ENCODE measurements around the gene TRAPPC10.
"Not testable (repeated sequence)": the region's sequence is repeated elsewhere in the genome, so short reads cannot be mapped to it uniquely, and the experiment has no call there.

- not testable (repeated sequence) for TF ChIP-seq CTCF (IDR thresholded peaks at IDR 0.05 in 2 of 3, conservative IDR thresholded peaks at IDR 0.05 in 1 of 3; ENCODE audit: insufficient read depth in 2 of 3, low read depth in 1 of 3, low read length in 3 of 3); ZNF253 (CRISPR knock-in tag; conservative IDR thresholded peaks at IDR 0.05); ZNF717 (CRISPR knock-in tag; IDR thresholded peaks at IDR 0.05); KLF1 (tag; IDR thresholded peaks at IDR 0.05); POLR2A (conservative IDR thresholded peaks at IDR 0.05); ZNF707 (CRISPR knock-in tag; conservative IDR thresholded peaks at IDR 0.05); KAT2B (IDR thresholded peaks at IDR 0.05; ENCODE audit: low read depth, low read length); SREBF2 (CRISPR knock-in tag; IDR thresholded peaks at IDR 0.05); NBN (IDR thresholded peaks at IDR 0.05; ENCODE audit: low read depth); MTF1 (CRISPR knock-in tag; IDR thresholded peaks at IDR 0.05; ENCODE audit: borderline replicate concordance); MEIS2 (IDR thresholded peaks at IDR 0.05; ENCODE audit: partially characterized antibody)
Measured at GRCh38 chr21:44153214-44153888, 141.2 kb downstream of the TRAPPC10 start.

Measured in K562 (cell line).